ENCODE data around the gene FAM193A.

GRCh38 chr4:2743518-2744445, 207.3 kb downstream of the FAM193A start:
- TF ChIP-seq GATA3 (IDR thresholded peaks at IDR 0.05; ENCODE audit: low read depth, low read length) (no peak), GATA2 (IDR thresholded peaks at IDR 0.05; ENCODE audit: low read depth, low read length) (no peak)

Data from SH-SY5Y (cell line).